ENCODE data around the gene SMIM28. TPM values are rescaled to one million over a fixed set of nuclear protein-coding genes. Genes with fewer than 3 reads are reported as not detected.

SMIM28 gene
- 0.32 TPM for polyA plus RNA-seq (2013, experiment 1 of 2)
- 0.21 TPM for polyA plus RNA-seq (2013, experiment 2 of 2)

- peak within 1 kb of the TSS; percentile 86 for H3K23ac ChIP-seq (ENCODE audit: low read length)
- peak within 1 kb of the TSS; percentile 57 for H3K56ac ChIP-seq (ENCODE audit: low read length)
- no peak within 1 kb of the TSS for H2BK15ac ChIP-seq (replicated peaks; ENCODE audit: low read depth)
- H3K36me3 ChIP-seq (ENCODE audit: control insufficient read depth, insufficient read depth, low read length) = no peaks in the 10 kb centered on the region
- H3K18ac ChIP-seq (ENCODE audit: low read length) = no peak within 1 kb of the TSS
- H3K27me3 ChIP-seq (ENCODE audit: insufficient read depth, low read length, poor library complexity) = no peaks in the 10 kb centered on the region
- no peak within 1 kb of the TSS for H3K27ac ChIP-seq (ENCODE audit: low read depth, low read length)
- H3K79me1 ChIP-seq (ENCODE audit: low read length) = no peaks in the 10 kb centered on the region
- no peak within 1 kb of the TSS for H2BK5ac ChIP-seq (ENCODE audit: low read length)
- H3K4me1 ChIP-seq (ENCODE audit: control insufficient read depth, low read depth, low read length) = peaks cover 5% of the 10 kb centered on the region
- peak within 1 kb of the TSS; percentile 81 for H2AK5ac ChIP-seq (ENCODE audit: low read length)
- H3K4me2 ChIP-seq (ENCODE audit: low read length) = no peak within 1 kb of the TSS
- H3K79me2 ChIP-seq (ENCODE audit: control insufficient read depth, insufficient read depth, low read length) = no peaks in the 10 kb centered on the region
- no CpG with 5 or more reads among the region's 6 CpGs for WGBS (ENCODE audit: extremely low coverage, insufficient coverage, low lambda C conversion rate)
- no peak within 1 kb of the TSS for H3K4ac ChIP-seq (ENCODE audit: low read depth, low read length)
- H4K8ac ChIP-seq (ENCODE audit: low read depth, low read length) = no peak within 1 kb of the TSS
- no peak within 1 kb of the TSS for H4K5ac ChIP-seq (ENCODE audit: low read length)
- no peak within 1 kb of the TSS for H3K4me3 ChIP-seq (ENCODE audit: low read length)
- no peak for DNase-seq
- H3K9ac ChIP-seq (ENCODE audit: low read length) = no peak within 1 kb of the TSS
- H2BK120ac ChIP-seq (ENCODE audit: low read depth, low read length) = no peak within 1 kb of the TSS
Measured at GRCh38 chr6:138377844-138378243, at the start of gene SMIM28. TSS of gene SMIM28 (plus strand) at chr6:138377905. CDS start at chr6:138378073, 168 bp downstream.

- H3K18ac ChIP-seq (ENCODE audit: low read length) = peak overlapping the region; percentile 82
- no peak overlapping the region for H2BK120ac ChIP-seq (ENCODE audit: low read depth, low read length)
- no CpG with 5 or more reads among the region's 3 CpGs for WGBS (ENCODE audit: extremely low coverage, insufficient coverage, low lambda C conversion rate)
- no peak overlapping the region for H3K56ac ChIP-seq (ENCODE audit: low read length)
- H2BK15ac ChIP-seq (replicated peaks; ENCODE audit: low read depth) = peak overlapping the region; percentile 21
- no peak overlapping the region for H3K23ac ChIP-seq (ENCODE audit: low read length)
- no peak overlapping the region for H2BK5ac ChIP-seq (ENCODE audit: low read length)
- no peak overlapping the region for H2AK5ac ChIP-seq (ENCODE audit: low read length)
- no peak overlapping the region for H4K8ac ChIP-seq (ENCODE audit: low read depth, low read length)
- H3K4me2 ChIP-seq (ENCODE audit: low read length) = no peak overlapping the region
- no peak overlapping the region for H4K5ac ChIP-seq (ENCODE audit: low read length)
- no peak overlapping the region for H3K4ac ChIP-seq (ENCODE audit: low read depth, low read length)
- no peak overlapping the region for H3K9ac ChIP-seq (ENCODE audit: low read length)
- H3K79me2 ChIP-seq (ENCODE audit: control insufficient read depth, insufficient read depth, low read length) = no peaks in the 10 kb centered on the region
- H3K27me3 ChIP-seq (ENCODE audit: insufficient read depth, low read length, poor library complexity) = no peaks in the 10 kb centered on the region
- H3K4me1 ChIP-seq (ENCODE audit: control insufficient read depth, low read depth, low read length) = peaks cover 6% of the 10 kb centered on the region
- no peak for DNase-seq
- H3K36me3 ChIP-seq (ENCODE audit: control insufficient read depth, insufficient read depth, low read length) = no peaks in the 10 kb centered on the region
- no peak overlapping the region for H3K27ac ChIP-seq (ENCODE audit: low read depth, low read length)
- H3K4me3 ChIP-seq (ENCODE audit: low read length) = no peak overlapping the region
- H3K79me1 ChIP-seq (ENCODE audit: low read length) = no peaks in the 10 kb centered on the region
Measured at GRCh38 chr6:138328210-138328609, 49.5 kb upstream of the SMIM28 start.

GRCh38 chr6:138330763-138331162 lies 46.9 kb upstream of the SMIM28 start:
- Histone ChIP-seq H4K5ac (ENCODE audit: low read length) (no peak overlapping the region), H3K23ac (ENCODE audit: low read length) (no peak overlapping the region), H3K79me2 (ENCODE audit: control insufficient read depth, insufficient read depth, low read length) (no peaks in the 10 kb centered on the region), H3K4me2 (ENCODE audit: low read length) (no peak overlapping the region), H3K18ac (ENCODE audit: low read length) (no peak overlapping the region), H2BK120ac (ENCODE audit: low read depth, low read length) (no peak overlapping the region), H2BK5ac (ENCODE audit: low read length) (no peak overlapping the region), H3K4me1 (ENCODE audit: control insufficient read depth, low read depth, low read length) (peaks cover 6% of the 10 kb centered on the region), H3K79me1 (ENCODE audit: low read length) (no peaks in the 10 kb centered on the region), H2BK15ac (replicated peaks; ENCODE audit: low read depth) (no peak overlapping the region), H4K8ac (ENCODE audit: low read depth, low read length) (no peak overlapping the region), H3K27ac (ENCODE audit: low read depth, low read length) (no peak overlapping the region), H3K4me3 (ENCODE audit: low read length) (no peak overlapping the region), H3K36me3 (ENCODE audit: control insufficient read depth, insufficient read depth, low read length) (no peaks in the 10 kb centered on the region), H3K9ac (ENCODE audit: low read length) (no peak overlapping the region), H3K56ac (ENCODE audit: low read length) (no peak overlapping the region), H3K4ac (ENCODE audit: low read depth, low read length) (no peak overlapping the region), H2AK5ac (ENCODE audit: low read length) (no peak overlapping the region), H3K27me3 (ENCODE audit: insufficient read depth, low read length, poor library complexity) (no peaks in the 10 kb centered on the region)
- no CpG with 5 or more reads among the region's 1 CpG for WGBS (ENCODE audit: extremely low coverage, insufficient coverage, low lambda C conversion rate)
- DNase-seq = no peak

GRCh38 chr6:138331444-138331843 lies 46.3 kb upstream of the SMIM28 start:
- H3K27me3 ChIP-seq (ENCODE audit: insufficient read depth, low read length, poor library complexity) = no peaks in the 10 kb centered on the region
- H3K23ac ChIP-seq (ENCODE audit: low read length) = no peak overlapping the region
- no peaks in the 10 kb centered on the region for H3K36me3 ChIP-seq (ENCODE audit: control insufficient read depth, insufficient read depth, low read length)
- peaks cover 6% of the 10 kb centered on the region for H3K4me1 ChIP-seq (ENCODE audit: control insufficient read depth, low read depth, low read length)
- no peak overlapping the region for H3K4ac ChIP-seq (ENCODE audit: low read depth, low read length)
- H4K8ac ChIP-seq (ENCODE audit: low read depth, low read length) = no peak overlapping the region
- no peak overlapping the region for H3K4me3 ChIP-seq (ENCODE audit: low read length)
- DNase-seq = peak; percentile 79
- H2BK15ac ChIP-seq (replicated peaks; ENCODE audit: low read depth) = no peak overlapping the region
- no peak overlapping the region for H3K18ac ChIP-seq (ENCODE audit: low read length)
- no peak overlapping the region for H3K27ac ChIP-seq (ENCODE audit: low read depth, low read length)
- H3K4me2 ChIP-seq (ENCODE audit: low read length) = no peak overlapping the region
- H3K56ac ChIP-seq (ENCODE audit: low read length) = no peak overlapping the region
- no peak overlapping the region for H2AK5ac ChIP-seq (ENCODE audit: low read length)
- no peak overlapping the region for H3K9ac ChIP-seq (ENCODE audit: low read length)
- no peak overlapping the region for H2BK5ac ChIP-seq (ENCODE audit: low read length)
- H3K79me1 ChIP-seq (ENCODE audit: low read length) = no peaks in the 10 kb centered on the region
- H2BK120ac ChIP-seq (ENCODE audit: low read depth, low read length) = no peak overlapping the region
- H4K5ac ChIP-seq (ENCODE audit: low read length) = no peak overlapping the region
- H3K79me2 ChIP-seq (ENCODE audit: control insufficient read depth, insufficient read depth, low read length) = no peaks in the 10 kb centered on the region
- no CpG with 5 or more reads among the region's 1 CpG for WGBS (ENCODE audit: extremely low coverage, insufficient coverage, low lambda C conversion rate)

- no CpG with 5 or more reads among the region's 2 CpGs for WGBS (ENCODE audit: extremely low coverage, insufficient coverage, low lambda C conversion rate)
Measured at GRCh38 chr6:138331984-138332383, 45.7 kb upstream of the SMIM28 start.

GRCh38 chr6:138334000-138334399 lies 43.7 kb upstream of the SMIM28 start:
- no peak overlapping the region for H2BK5ac ChIP-seq (ENCODE audit: low read length)
- peaks cover 6% of the 10 kb centered on the region for H3K4me1 ChIP-seq (ENCODE audit: control insufficient read depth, low read depth, low read length)
- no peak overlapping the region for H4K5ac ChIP-seq (ENCODE audit: low read length)
- no peak overlapping the region for H2AK5ac ChIP-seq (ENCODE audit: low read length)
- no peak overlapping the region for H4K8ac ChIP-seq (ENCODE audit: low read depth, low read length)
- no peak overlapping the region for H3K4me3 ChIP-seq (ENCODE audit: low read length)
- no peaks in the 10 kb centered on the region for H3K36me3 ChIP-seq (ENCODE audit: control insufficient read depth, insufficient read depth, low read length)
- no peaks in the 10 kb centered on the region for H3K79me1 ChIP-seq (ENCODE audit: low read length)
- no peak overlapping the region for H3K56ac ChIP-seq (ENCODE audit: low read length)
- H3K79me2 ChIP-seq (ENCODE audit: control insufficient read depth, insufficient read depth, low read length) = no peaks in the 10 kb centered on the region
- H3K18ac ChIP-seq (ENCODE audit: low read length) = no peak overlapping the region
- no peak overlapping the region for H2BK15ac ChIP-seq (replicated peaks; ENCODE audit: low read depth)
- no peaks in the 10 kb centered on the region for H3K27me3 ChIP-seq (ENCODE audit: insufficient read depth, low read length, poor library complexity)
- H3K4me2 ChIP-seq (ENCODE audit: low read length) = no peak overlapping the region
- no peak overlapping the region for H3K4ac ChIP-seq (ENCODE audit: low read depth, low read length)
- H3K23ac ChIP-seq (ENCODE audit: low read length) = no peak overlapping the region
- no peak overlapping the region for H2BK120ac ChIP-seq (ENCODE audit: low read depth, low read length)
- no CpG with 5 or more reads among the region's 14 CpGs for WGBS (ENCODE audit: extremely low coverage, insufficient coverage, low lambda C conversion rate)
- no peak overlapping the region for H3K27ac ChIP-seq (ENCODE audit: low read depth, low read length)
- no peak for DNase-seq
- no peak overlapping the region for H3K9ac ChIP-seq (ENCODE audit: low read length)

More at GRCh38 chr6:138331984-138332383, 45.7 kb upstream of the SMIM28 start:
- peak; percentile 30 for DNase-seq
- Histone ChIP-seq H2BK5ac (ENCODE audit: low read length) (peak overlapping the region; percentile 76), H3K79me1 (ENCODE audit: low read length) (no peaks in the 10 kb centered on the region), H3K4me2 (ENCODE audit: low read length) (peak overlapping the region; percentile 14), H3K4me1 (ENCODE audit: control insufficient read depth, low read depth, low read length) (peaks cover 6% of the 10 kb centered on the region), H4K8ac (ENCODE audit: low read depth, low read length) (no peak overlapping the region), H3K23ac (ENCODE audit: low read length) (no peak overlapping the region), H4K5ac (ENCODE audit: low read length) (peak overlapping the region; percentile 40), H3K4me3 (ENCODE audit: low read length) (no peak overlapping the region), H2AK5ac (ENCODE audit: low read length) (no peak overlapping the region), H3K36me3 (ENCODE audit: control insufficient read depth, insufficient read depth, low read length) (no peaks in the 10 kb centered on the region), H3K4ac (ENCODE audit: low read depth, low read length) (no peak overlapping the region), H3K27ac (ENCODE audit: low read depth, low read length) (peak overlapping the region; percentile 78), H3K79me2 (ENCODE audit: control insufficient read depth, insufficient read depth, low read length) (no peaks in the 10 kb centered on the region), H3K27me3 (ENCODE audit: insufficient read depth, low read length, poor library complexity) (no peaks in the 10 kb centered on the region), H2BK15ac (replicated peaks; ENCODE audit: low read depth) (no peak overlapping the region), H2BK120ac (ENCODE audit: low read depth, low read length) (peak overlapping the region; percentile 79), H3K56ac (ENCODE audit: low read length) (peak overlapping the region; percentile 66), H3K18ac (ENCODE audit: low read length) (peak overlapping the region; percentile 97), H3K9ac (ENCODE audit: low read length) (peak overlapping the region; percentile 50)

Data from mesendoderm (in vitro differentiated cells).